HG03135 (cell line): ENCODE results near the gene MARS1.
"Not testable (repeated sequence)": the region's sequence is repeated elsewhere in the genome, so short reads cannot be mapped to it uniquely, and the experiment has no call there.

ENCODE experiments used
- ATAC-seq: cut with Tn5 transposase; IDR thresholded peaks from one replicate; pipeline ENCODE4 v1.9.1; 2021; ENCODE audit warnings: mild to moderate bottlenecking, moderate library complexity; ENCODE audit not compliant: unreplicated experiment

Gene MARS1

GRCh38 chr12:57487597-57488401 lies at the start of gene MARS1:
TSS of gene MARS1 (plus strand) at chr12:57488068. CDS start at chr12:57488091, 23 bp downstream.
- peak; percentile 94 for ATAC-seq

- no peak for ATAC-seq
Measured at GRCh38 chr12:57438400-57438799, 49.5 kb upstream of the MARS1 start.

GRCh38 chr12:57439762-57440266 lies 48.1 kb upstream of the MARS1 start:
- no peak for ATAC-seq

GRCh38 chr12:57441393-57441792 lies 46.5 kb upstream of the MARS1 start:
- not testable (repeated sequence) for ATAC-seq

- no peak for ATAC-seq
Measured at GRCh38 chr12:57441846-57442427, 45.9 kb upstream of the MARS1 start.

- not testable (repeated sequence) for ATAC-seq
Measured at GRCh38 chr12:57444337-57444736, 43.5 kb upstream of the MARS1 start.

- no peak for ATAC-seq
Measured at GRCh38 chr12:57444744-57445143, 43.1 kb upstream of the MARS1 start.

GRCh38 chr12:57446292-57446960 lies 41.4 kb upstream of the MARS1 start:
- ATAC-seq, result no peak

GRCh38 chr12:57448669-57449068 lies 39.2 kb upstream of the MARS1 start:
- no peak for ATAC-seq

GRCh38 chr12:57449375-57449774 lies 38.5 kb upstream of the MARS1 start:
- ATAC-seq, result no peak

- ATAC-seq, result no peak
Measured at GRCh38 chr12:57450057-57450456, 37.8 kb upstream of the MARS1 start.

GRCh38 chr12:57451233-57451778 lies 36.6 kb upstream of the MARS1 start:
- ATAC-seq, result no peak

- no peak for ATAC-seq
Measured at GRCh38 chr12:57452181-57452936, 35.5 kb upstream of the MARS1 start.

- peak; percentile 48 for ATAC-seq
Measured at GRCh38 chr12:57452937-57453509, 34.8 kb upstream of the MARS1 start.

GRCh38 chr12:57454213-57454565 lies 33.7 kb upstream of the MARS1 start:
- no peak for ATAC-seq

- ATAC-seq, result no peak
Measured at GRCh38 chr12:57454566-57455373, 33.1 kb upstream of the MARS1 start, which contains the start of gene INHBE. TSS of gene INHBE (plus strand) at chr12:57455307. CDS start at chr12:57455537, 230 bp downstream.

- no peak for ATAC-seq
Measured at GRCh38 chr12:57455374-57456144, 32.3 kb upstream of the MARS1 start.

- ATAC-seq, result no peak
Measured at GRCh38 chr12:57456145-57456700, 31.6 kb upstream of the MARS1 start.
